GM12875 (cell line): ENCODE results near the gene CCDC102B.

Source experiments
- H3K4me3 ChIP-seq: one replicate; pipeline ENCODE4 v1.5.1; 2011; ENCODE audit warnings: low read depth, low read length, control low read depth
- TF ChIP-seq, protein P1 (sequence below): IDR thresholded peaks from 2 replicates; pipeline ENCODE4 v1.5.1; 2011; ENCODE audit warnings: low read depth, mild to moderate bottlenecking, control low read depth, inconsistent platforms, low read length, moderate library complexity, borderline replicate concordance; ENCODE audit not compliant: insufficient read depth

Gene CCDC102B

DNA sequence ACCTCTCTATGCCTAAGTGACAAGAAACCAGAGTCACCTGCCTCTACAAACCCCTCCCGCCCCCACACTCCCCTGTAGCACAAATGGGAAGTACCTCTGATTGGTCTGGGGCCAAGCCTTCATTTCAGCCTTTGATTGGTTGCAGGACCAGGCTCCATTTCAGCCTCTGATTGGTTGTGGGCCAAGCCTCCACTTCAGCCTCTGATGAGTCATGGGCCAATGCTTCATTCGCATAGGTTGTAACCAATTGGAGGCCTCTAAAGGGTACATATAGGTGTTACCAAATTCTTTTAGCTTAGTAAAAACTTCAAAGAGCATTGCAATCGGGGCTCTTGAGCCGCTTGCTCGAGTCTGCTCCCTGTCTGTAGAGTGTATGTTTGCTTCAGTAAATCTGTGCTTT is 25.0 kb downstream of the CCDC102B start:
- no peak overlapping the region for H3K4me3 ChIP-seq
- TF ChIP-seq, protein P1, sequence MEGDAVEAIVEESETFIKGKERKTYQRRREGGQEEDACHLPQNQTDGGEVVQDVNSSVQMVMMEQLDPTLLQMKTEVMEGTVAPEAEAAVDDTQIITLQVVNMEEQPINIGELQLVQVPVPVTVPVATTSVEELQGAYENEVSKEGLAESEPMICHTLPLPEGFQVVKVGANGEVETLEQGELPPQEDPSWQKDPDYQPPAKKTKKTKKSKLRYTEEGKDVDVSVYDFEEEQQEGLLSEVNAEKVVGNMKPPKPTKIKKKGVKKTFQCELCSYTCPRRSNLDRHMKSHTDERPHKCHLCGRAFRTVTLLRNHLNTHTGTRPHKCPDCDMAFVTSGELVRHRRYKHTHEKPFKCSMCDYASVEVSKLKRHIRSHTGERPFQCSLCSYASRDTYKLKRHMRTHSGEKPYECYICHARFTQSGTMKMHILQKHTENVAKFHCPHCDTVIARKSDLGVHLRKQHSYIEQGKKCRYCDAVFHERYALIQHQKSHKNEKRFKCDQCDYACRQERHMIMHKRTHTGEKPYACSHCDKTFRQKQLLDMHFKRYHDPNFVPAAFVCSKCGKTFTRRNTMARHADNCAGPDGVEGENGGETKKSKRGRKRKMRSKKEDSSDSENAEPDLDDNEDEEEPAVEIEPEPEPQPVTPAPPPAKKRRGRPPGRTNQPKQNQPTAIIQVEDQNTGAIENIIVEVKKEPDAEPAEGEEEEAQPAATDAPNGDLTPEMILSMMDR, result no peak

DNA sequence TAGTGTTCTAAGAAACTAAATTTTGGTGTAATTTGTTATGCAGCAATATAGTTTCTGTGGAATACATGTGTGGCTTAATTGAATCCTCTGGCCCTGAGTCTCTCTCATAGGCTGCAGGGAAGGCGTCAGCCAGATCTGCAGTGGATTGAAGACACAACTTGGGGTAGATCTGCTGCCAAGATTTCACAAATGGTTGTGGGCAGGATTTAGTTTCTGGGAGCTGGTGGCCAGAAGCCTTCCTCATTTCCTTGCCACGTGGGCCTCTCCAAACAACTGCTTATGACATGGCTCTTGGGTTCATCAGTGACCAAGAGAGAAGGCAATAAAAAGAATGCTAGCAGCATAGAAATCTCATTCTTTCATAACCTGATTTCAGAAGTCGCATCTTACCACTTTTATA is 28.2 kb downstream of the CCDC102B start:
- H3K4me3 ChIP-seq, result no peak overlapping the region
- TF ChIP-seq, protein P1, result no peak

DNA sequence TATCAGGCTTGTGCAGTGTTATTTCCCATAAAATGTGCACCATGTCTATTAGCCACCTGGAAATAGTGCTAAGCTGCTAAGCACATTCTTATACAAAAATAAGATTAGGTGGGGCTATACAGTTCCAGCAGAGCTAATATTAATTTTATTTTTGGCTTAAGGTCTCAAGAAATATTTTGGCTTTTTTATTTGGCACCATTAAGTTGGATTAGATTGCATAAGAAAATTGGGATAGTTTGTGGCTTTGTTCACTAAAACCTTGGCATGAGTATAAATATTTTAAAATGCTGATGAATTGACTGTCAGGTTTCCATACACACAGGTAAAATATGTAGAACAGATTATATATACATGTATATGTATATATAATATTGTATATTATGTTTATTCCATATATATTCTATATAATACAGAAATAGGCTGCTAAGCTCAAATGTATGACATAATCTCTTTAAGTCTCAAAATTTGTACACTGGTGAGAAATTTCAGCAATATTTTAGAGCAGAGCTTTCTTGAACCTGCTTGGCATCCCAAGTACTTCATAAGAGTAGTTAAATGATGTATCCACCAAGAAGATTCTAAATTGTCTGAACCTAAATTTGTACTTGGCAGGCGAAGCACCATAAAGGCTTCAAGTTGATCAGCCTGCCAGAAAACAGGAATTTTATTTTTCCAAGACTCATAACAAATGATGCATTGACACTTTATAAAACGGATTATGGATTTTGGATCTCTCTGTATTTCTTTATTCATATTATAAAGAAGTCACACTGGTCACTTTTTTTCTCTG is 32.6 kb downstream of the CCDC102B start:
- no peak overlapping the region for H3K4me3 ChIP-seq
- TF ChIP-seq, protein P1, result no peak

DNA sequence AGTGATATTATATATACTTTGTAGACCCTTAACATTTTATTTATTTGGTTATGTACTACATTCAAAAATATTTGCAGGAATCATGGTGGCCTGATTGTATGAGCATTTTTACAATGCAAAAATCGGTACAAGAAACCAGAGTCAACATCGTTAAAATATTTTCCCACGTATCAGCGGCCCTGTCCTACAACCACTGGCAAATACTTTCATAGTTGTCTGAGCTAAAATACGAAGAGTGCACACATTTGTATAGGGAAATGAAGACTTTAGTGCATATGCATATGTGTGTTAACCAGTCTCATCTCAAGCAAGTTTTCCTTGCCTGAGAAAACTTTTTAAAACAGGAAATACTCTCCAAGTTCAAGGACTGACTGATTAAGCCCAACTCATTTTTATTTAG is 35.9 kb downstream of the CCDC102B start:
- TF ChIP-seq, protein P1, result no peak
- no peak overlapping the region for H3K4me3 ChIP-seq

DNA sequence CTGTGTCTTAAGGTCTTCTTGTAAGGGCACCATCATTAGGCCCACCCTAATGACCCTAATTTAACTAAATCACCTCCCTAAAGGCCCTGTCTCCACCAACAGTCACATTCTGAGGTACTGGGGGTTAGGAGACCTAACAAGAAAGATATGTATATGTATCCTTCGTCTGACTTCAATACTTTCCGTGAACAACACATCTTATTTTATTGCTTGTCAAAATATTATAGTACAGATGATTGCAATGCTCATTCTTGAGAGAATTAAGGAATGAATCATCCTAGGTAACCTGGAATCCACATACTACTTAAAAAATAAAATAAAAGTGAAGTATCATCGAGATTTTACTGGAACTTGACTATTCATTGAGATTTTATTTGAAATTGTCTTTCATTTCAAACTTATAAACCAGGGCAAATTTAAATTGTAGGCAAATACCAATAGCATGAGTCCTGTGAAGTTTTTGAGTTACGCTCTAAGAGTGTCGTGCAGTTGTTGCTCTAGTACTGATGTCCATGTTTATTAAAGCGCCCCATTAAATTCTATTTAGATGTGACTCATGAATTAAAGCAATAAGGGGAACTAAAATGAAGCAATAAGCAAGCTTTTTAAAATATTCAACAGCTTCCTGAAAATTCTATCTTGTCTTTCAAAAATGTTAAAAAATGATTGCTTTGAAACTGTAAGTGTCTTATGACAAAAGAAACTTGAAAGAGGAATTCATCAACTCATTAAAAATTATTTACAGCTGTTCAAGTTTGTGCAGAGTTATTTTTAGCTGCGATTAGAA is 40.0 kb downstream of the CCDC102B start:
- H3K4me3 ChIP-seq, result no peak overlapping the region
- TF ChIP-seq, protein P1, result no peak

DNA sequence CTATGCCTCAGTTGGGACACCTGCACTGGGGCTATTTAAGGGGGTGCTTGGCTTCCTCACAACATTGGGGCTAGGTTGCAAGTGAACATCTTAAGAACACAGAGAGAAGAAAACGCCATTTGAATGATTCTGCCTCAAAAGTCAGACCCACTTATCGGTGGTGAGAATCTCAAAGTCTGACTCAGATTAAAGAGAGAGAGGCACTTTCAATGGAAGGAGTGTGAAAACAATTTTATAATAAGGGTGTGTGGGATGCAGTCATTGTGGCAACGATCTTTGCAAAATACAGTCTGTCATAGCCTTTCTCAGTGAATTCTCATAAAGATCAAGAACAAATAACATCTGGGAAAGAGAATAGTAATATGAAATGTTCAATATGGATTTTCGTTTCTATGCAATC is 41.8 kb downstream of the CCDC102B start:
- TF ChIP-seq, protein P1, result no peak
- H3K4me3 ChIP-seq, result no peak overlapping the region

DNA sequence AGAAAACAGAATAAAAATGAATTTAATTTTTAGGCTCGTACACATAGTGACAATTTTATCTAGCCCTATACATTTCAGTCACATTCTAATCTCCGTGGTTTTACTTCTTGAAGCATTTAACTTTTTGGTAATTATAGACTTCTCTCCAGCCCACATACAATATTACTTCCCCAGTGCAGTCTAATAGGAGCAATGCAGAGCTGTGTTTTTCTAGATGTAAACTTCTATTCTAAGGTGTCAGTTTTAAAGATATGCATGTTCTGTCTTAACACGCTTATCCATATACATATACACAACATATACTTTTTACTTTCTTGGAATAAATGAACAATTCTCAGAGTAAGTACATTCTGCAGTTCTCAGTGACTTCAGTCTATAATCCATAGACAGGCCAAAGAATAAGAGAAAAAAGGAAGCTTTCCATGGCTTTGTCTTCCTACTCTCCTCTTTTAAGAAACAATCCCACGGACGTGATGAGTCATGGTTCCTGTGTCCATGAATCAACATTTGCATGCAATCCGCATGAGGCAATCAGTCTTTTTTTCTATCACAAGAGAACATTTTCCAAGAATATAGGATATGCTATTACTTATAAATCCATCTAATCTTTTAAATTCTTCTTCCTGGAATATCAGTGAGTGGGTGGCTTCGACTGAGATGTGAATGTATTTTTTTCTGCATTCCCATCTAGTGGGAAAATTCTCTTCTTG is 42.8 kb downstream of the CCDC102B start:
- no peak overlapping the region for H3K4me3 ChIP-seq
- TF ChIP-seq, protein P1, result no peak
